Activated naive CD8-positive, alpha-beta T cell treated with anti-CD3 and anti-CD28 coated beads, Interleukin-2, amount 10 ng/mL, durations not matched to agents 7 days and 5 days (primary cell): ENCODE data around the gene PDE7B. TPM values are rescaled to one million over a fixed set of nuclear protein-coding genes. Genes with fewer than 3 reads are reported as not detected.

Source experiments
- ATAC-seq: fragments of 150-1000 bp; cut with Tn5 transposase; one replicate; pipeline ENCODE4 v1.10.0; 2021; ENCODE audit warnings: low read depth, moderate library complexity
- POLR2A ChIA-PET: fragments of 350-600 bp; sonication (Branson Sonifier 250); formaldehyde crosslinking; loops from one replicate; lab custom pipeline; 2021; ENCODE audit warnings: antibody characterized with exemption; lab: Charles Lee
- DNase-seq: peaks from one replicate; pipeline ENCODE4 v3.0.0; 2021
- H3K27ac Mint-ChIP-seq: one replicate; pipeline ENCODE4 v1.8.0; 2022; ENCODE audit warnings: mild to moderate bottlenecking, mixed read lengths
- H3K27me3 Mint-ChIP-seq: one replicate; pipeline ENCODE4 v1.8.0; 2022; ENCODE audit warnings: mild to moderate bottlenecking, moderate library complexity, mixed read lengths
- H3K36me3 Mint-ChIP-seq: one replicate; pipeline ENCODE4 v1.8.0; 2021; ENCODE audit warnings: mild to moderate bottlenecking, mixed read lengths
- H3K4me1 Mint-ChIP-seq: one replicate; pipeline ENCODE4 v1.8.0; 2021; ENCODE audit warnings: mixed read lengths
- H3K4me3 Mint-ChIP-seq: one replicate; pipeline ENCODE4 v1.8.0; 2022; ENCODE audit warnings: mild to moderate bottlenecking, moderate library complexity, mixed read lengths
- H3K9me3 Mint-ChIP-seq: one replicate; pipeline ENCODE4 v1.8.0; 2021; ENCODE audit warnings: mixed read lengths
- total RNA-seq, 2 experiments: library from RNA; stranded (reverse); gene quantifications; one replicate each; pipeline ENCODE4 v1.2.3, GENCODE V29; 2021

The PDE7B gene
- total RNA-seq, 2 experiments from 2014 or later = 0.14 to 0.42 TPM

GRCh38 chr6:136079701-136080565 lies 228.4 kb downstream of the PDE7B start:
- Mint-ChIP-seq H3K9me3 (no peaks in the 10 kb centered on the region), H3K36me3 (no peaks in the 10 kb centered on the region), H3K4me1 (no peaks in the 10 kb centered on the region), H3K27me3 (peaks cover 3% of the 10 kb centered on the region), H3K4me3 (no peak overlapping the region), H3K27ac (no peak overlapping the region)
- DNase-seq = no peak
- no peak for ATAC-seq
- POLR2A ChIA-PET = no interaction called here

- no peaks in the 10 kb centered on the region for H3K9me3 Mint-ChIP-seq
- POLR2A ChIA-PET = no interaction called here
- no peaks in the 10 kb centered on the region for H3K36me3 Mint-ChIP-seq
- DNase-seq = no peak
- H3K27ac Mint-ChIP-seq = no peak overlapping the region
- no peak overlapping the region for H3K4me3 Mint-ChIP-seq
- H3K27me3 Mint-ChIP-seq = peaks cover 2% of the 10 kb centered on the region
- ATAC-seq = no peak
- no peaks in the 10 kb centered on the region for H3K4me1 Mint-ChIP-seq
These were observed 232.0 kb downstream of the PDE7B start for GRCh38 chr6:136083540-136083939.

- Mint-ChIP-seq H3K4me3 (no peak overlapping the region), H3K36me3 (no peaks in the 10 kb centered on the region), H3K4me1 (no peaks in the 10 kb centered on the region), H3K27ac (no peak overlapping the region), H3K9me3 (no peaks in the 10 kb centered on the region), H3K27me3 (peaks cover 2% of the 10 kb centered on the region)
- no peak for DNase-seq
- POLR2A ChIA-PET = no interaction called here
- ATAC-seq = no peak
These were observed 232.9 kb downstream of the PDE7B start for GRCh38 chr6:136084403-136084802.

- no peaks in the 10 kb centered on the region for H3K9me3 Mint-ChIP-seq
- no peak for ATAC-seq
- no peak overlapping the region for H3K4me3 Mint-ChIP-seq
- no peaks in the 10 kb centered on the region for H3K36me3 Mint-ChIP-seq
- H3K4me1 Mint-ChIP-seq = no peaks in the 10 kb centered on the region
- no peak for DNase-seq
- POLR2A ChIA-PET = no interaction called here
- H3K27ac Mint-ChIP-seq = no peak overlapping the region
- H3K27me3 Mint-ChIP-seq = peaks cover 2% of the 10 kb centered on the region
These were observed 234.0 kb downstream of the PDE7B start for GRCh38 chr6:136085370-136086115.

- Mint-ChIP-seq H3K27ac (no peak overlapping the region), H3K4me1 (no peaks in the 10 kb centered on the region), H3K27me3 (peaks cover 4% of the 10 kb centered on the region), H3K36me3 (no peaks in the 10 kb centered on the region), H3K4me3 (no peak overlapping the region), H3K9me3 (no peaks in the 10 kb centered on the region)
- POLR2A ChIA-PET = interaction anchor here (0.5 kb wide), 1 partner anchor 1253 kb away, joined by 5 read pairs; no protein-coding TSS in a partner anchor
- ATAC-seq = no peak
- no peak for DNase-seq
These were observed 235.2 kb downstream of the PDE7B start for GRCh38 chr6:136086686-136087085.

- H3K27me3 Mint-ChIP-seq = peaks cover 4% of the 10 kb centered on the region
- POLR2A ChIA-PET = no interaction called here
- H3K4me1 Mint-ChIP-seq = no peaks in the 10 kb centered on the region
- H3K9me3 Mint-ChIP-seq = peaks cover 2% of the 10 kb centered on the region
- H3K4me3 Mint-ChIP-seq = no peak overlapping the region
- no peaks in the 10 kb centered on the region for H3K36me3 Mint-ChIP-seq
- no peak for DNase-seq
- no peak for ATAC-seq
- no peak overlapping the region for H3K27ac Mint-ChIP-seq
These were observed 236.5 kb downstream of the PDE7B start for GRCh38 chr6:136087986-136088385.

GRCh38 chr6:136088693-136089092 lies 237.2 kb downstream of the PDE7B start:
- H3K27me3 Mint-ChIP-seq = peaks cover 4% of the 10 kb centered on the region
- DNase-seq = no peak
- H3K4me1 Mint-ChIP-seq = no peaks in the 10 kb centered on the region
- no peak overlapping the region for H3K27ac Mint-ChIP-seq
- POLR2A ChIA-PET = no interaction called here
- H3K4me3 Mint-ChIP-seq = no peak overlapping the region
- peaks cover 2% of the 10 kb centered on the region for H3K9me3 Mint-ChIP-seq
- ATAC-seq = no peak
- H3K36me3 Mint-ChIP-seq = no peaks in the 10 kb centered on the region

- no peak overlapping the region for H3K4me3 Mint-ChIP-seq
These were observed 238.4 kb downstream of the PDE7B start for GRCh38 chr6:136089876-136090275.

GRCh38 chr6:136090929-136091328 lies 239.4 kb downstream of the PDE7B start:
- peaks cover 2% of the 10 kb centered on the region for H3K27me3 Mint-ChIP-seq
- POLR2A ChIA-PET = no interaction called here
- no peaks in the 10 kb centered on the region for H3K36me3 Mint-ChIP-seq
- H3K4me1 Mint-ChIP-seq = no peaks in the 10 kb centered on the region
- ATAC-seq (no peak), DNase-seq (no peak)
- H3K9me3 Mint-ChIP-seq = peaks cover 3% of the 10 kb centered on the region
- H3K27ac Mint-ChIP-seq = no peak overlapping the region
- H3K4me3 Mint-ChIP-seq = no peak overlapping the region

More at GRCh38 chr6:136089876-136090275, 238.4 kb downstream of the PDE7B start:
- peaks cover 3% of the 10 kb centered on the region for H3K9me3 Mint-ChIP-seq
- H3K27me3 Mint-ChIP-seq = peaks cover 4% of the 10 kb centered on the region
- ATAC-seq (no peak), DNase-seq (no peak)
- no peak overlapping the region for H3K27ac Mint-ChIP-seq
- H3K4me1 Mint-ChIP-seq = no peaks in the 10 kb centered on the region
- POLR2A ChIA-PET = no interaction called here
- H3K36me3 Mint-ChIP-seq = no peaks in the 10 kb centered on the region

GRCh38 chr6:136092897-136093296 lies 241.4 kb downstream of the PDE7B start:
- ATAC-seq (no peak), DNase-seq (no peak)
- Mint-ChIP-seq H3K27ac (no peak overlapping the region), H3K4me3 (no peak overlapping the region), H3K4me1 (no peaks in the 10 kb centered on the region), H3K27me3 (peaks cover 5% of the 10 kb centered on the region), H3K9me3 (peaks cover 3% of the 10 kb centered on the region), H3K36me3 (no peaks in the 10 kb centered on the region)
- POLR2A ChIA-PET = no interaction called here

- Mint-ChIP-seq H3K36me3 (no peaks in the 10 kb centered on the region), H3K27ac (no peak overlapping the region), H3K9me3 (peaks cover 3% of the 10 kb centered on the region), H3K4me1 (no peaks in the 10 kb centered on the region), H3K4me3 (no peak overlapping the region), H3K27me3 (peaks cover 5% of the 10 kb centered on the region)
- ATAC-seq (no peak), DNase-seq (no peak)
- POLR2A ChIA-PET = no interaction called here
These were observed 242.3 kb downstream of the PDE7B start for GRCh38 chr6:136093835-136094234.

- Mint-ChIP-seq H3K9me3 (peaks cover 3% of the 10 kb centered on the region), H3K27me3 (peaks cover 5% of the 10 kb centered on the region)
- POLR2A ChIA-PET = no interaction called here
These were observed 243.3 kb downstream of the PDE7B start for GRCh38 chr6:136094812-136095211.

GRCh38 chr6:136095986-136096385 lies 244.5 kb downstream of the PDE7B start:
- Mint-ChIP-seq H3K27me3 (peaks cover 5% of the 10 kb centered on the region), H3K9me3 (peaks cover 3% of the 10 kb centered on the region), H3K4me3 (no peak overlapping the region), H3K27ac (no peak overlapping the region), H3K36me3 (no peaks in the 10 kb centered on the region), H3K4me1 (no peaks in the 10 kb centered on the region)
- no peak for DNase-seq
- ATAC-seq = no peak
- POLR2A ChIA-PET = no interaction called here

More at GRCh38 chr6:136094812-136095211, 243.3 kb downstream of the PDE7B start:
- DNase-seq (no peak), ATAC-seq (no peak)
- no peaks in the 10 kb centered on the region for H3K4me1 Mint-ChIP-seq
- no peaks in the 10 kb centered on the region for H3K36me3 Mint-ChIP-seq
- no peak overlapping the region for H3K4me3 Mint-ChIP-seq
- no peak overlapping the region for H3K27ac Mint-ChIP-seq
